ENCODE results near the gene PHYHIPL.
"Not testable (repeated sequence)": the region's sequence is repeated elsewhere in the genome, so short reads cannot be mapped to it uniquely, and the experiment has no call there.

Gene PHYHIPL

GRCh38 chr10:59206204-59206720, 29.8 kb downstream of the PHYHIPL start:
- DNase-seq, result no peak

GRCh38 chr10:59212301-59212798, 35.9 kb downstream of the PHYHIPL start:
- DNase-seq, result no peak

- no peak for DNase-seq
Observed at GRCh38 chr10:59214160-59214559, 37.7 kb downstream of the PHYHIPL start.

- no peak for DNase-seq
Observed at GRCh38 chr10:59216178-59216869, 39.9 kb downstream of the PHYHIPL start.

GRCh38 chr10:59222788-59223187, 46.3 kb downstream of the PHYHIPL start:
- DNase-seq, result no peak

- not testable (repeated sequence) for DNase-seq
Observed at GRCh38 chr10:59223597-59223996, 47.2 kb downstream of the PHYHIPL start.

GRCh38 chr10:59225211-59225610, 48.8 kb downstream of the PHYHIPL start:
- DNase-seq, result no peak

- no peak for DNase-seq
Observed at GRCh38 chr10:59227136-59227673, 50.8 kb downstream of the PHYHIPL start.

- DNase-seq, result no peak
Observed at GRCh38 chr10:59229441-59229840, 53.0 kb downstream of the PHYHIPL start.

GRCh38 chr10:59234194-59234593, 57.8 kb downstream of the PHYHIPL start:
- no peak for DNase-seq

GRCh38 chr10:59234816-59235429, 58.5 kb downstream of the PHYHIPL start:
- no peak for DNase-seq

- no peak for DNase-seq
Observed at GRCh38 chr10:59236064-59236697, 59.7 kb downstream of the PHYHIPL start.

- DNase-seq, result no peak
Observed at GRCh38 chr10:59237775-59238174, 61.3 kb downstream of the PHYHIPL start.

- not testable (repeated sequence) for DNase-seq
Observed at GRCh38 chr10:59239108-59239507, 62.7 kb downstream of the PHYHIPL start.

- no peak for DNase-seq
Observed at GRCh38 chr10:59240582-59241183, 64.2 kb downstream of the PHYHIPL start.

- DNase-seq, result no peak
Observed at GRCh38 chr10:59242057-59242456, 65.6 kb downstream of the PHYHIPL start.

- no peak for DNase-seq
Observed at GRCh38 chr10:59242991-59243390, 66.5 kb downstream of the PHYHIPL start.

- no peak for DNase-seq
Observed at GRCh38 chr10:59243611-59244195, 67.3 kb downstream of the PHYHIPL start.

- no peak for DNase-seq
Observed at GRCh38 chr10:59244871-59245270, 68.4 kb downstream of the PHYHIPL start.

- no peak for DNase-seq
Observed at GRCh38 chr10:59245686-59246085, 69.2 kb downstream of the PHYHIPL start.

- no peak for DNase-seq
Observed at GRCh38 chr10:59252491-59252890, 76.0 kb downstream of the PHYHIPL start.

GRCh38 chr10:59255463-59255862, 79.0 kb downstream of the PHYHIPL start:
- DNase-seq, result no peak

GRCh38 chr10:59257224-59257623, 80.8 kb downstream of the PHYHIPL start:
- no peak for DNase-seq
